ENCODE data around the gene PRKAR1A.
"Not testable (repeated sequence)": the region's sequence is repeated elsewhere in the genome, so short reads cannot be mapped to it uniquely, and the experiment has no call there.

GRCh38 chr17:68492394-68493054 is 19.7 kb upstream of the PRKAR1A start:
- not testable (repeated sequence) for TF ChIP-seq CTCF (IDR thresholded peaks at IDR 0.05; ENCODE audit: low read depth, low read length); POLR2A (IDR thresholded peaks at IDR 0.05; ENCODE audit: extremely low read depth, insufficient read length); MAX (IDR thresholded peaks at IDR 0.05; ENCODE audit: low read depth, low read length)
